Fibroblast of pulmonary artery (primary cell): Measurements from ENCODE around the gene LSAMP.
A peak's percentile ranks its signal among the peaks of the same experiment; 100 is the strongest.

Experiments used
- DNase-seq: peaks from one replicate; pipeline ENCODE4 v3.0.0-alpha.2; 2010; ENCODE audit warnings: low read depth
- H3K4me3 ChIP-seq: replicated peaks from 2 replicates; pipeline ENCODE4 v1.5.1; 2011; ENCODE audit warnings: low read depth, mild to moderate bottlenecking, control low read depth, low read length, moderate library complexity
- TF ChIP-seq, protein P1 (sequence below): IDR thresholded peaks from 2 replicates; pipeline ENCODE4 v1.5.1; 2011; ENCODE audit warnings: mild to moderate bottlenecking, control low read depth, low read length, inconsistent platforms; ENCODE audit errors: missing control alignments

The LSAMP gene

DNA sequence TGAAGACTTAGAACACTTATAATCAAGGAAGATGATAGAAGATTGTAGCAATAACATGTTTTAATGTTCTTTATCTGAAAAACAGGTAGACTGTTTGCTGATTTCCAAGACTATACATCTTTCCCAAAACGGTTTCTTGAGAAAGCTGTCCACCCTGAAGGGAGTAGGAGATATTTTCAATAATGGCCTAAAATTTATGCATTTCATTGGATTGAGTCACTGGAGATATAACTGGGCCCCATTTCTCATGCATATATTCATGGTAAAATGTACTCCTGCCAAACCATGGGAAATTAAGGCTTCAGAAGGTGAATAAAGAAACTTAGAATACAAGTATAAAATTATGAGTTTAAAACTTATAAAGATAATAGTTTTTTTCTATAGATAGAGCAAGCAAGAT lies 143.9 kb downstream of the LSAMP start:
- TF ChIP-seq, protein P1, sequence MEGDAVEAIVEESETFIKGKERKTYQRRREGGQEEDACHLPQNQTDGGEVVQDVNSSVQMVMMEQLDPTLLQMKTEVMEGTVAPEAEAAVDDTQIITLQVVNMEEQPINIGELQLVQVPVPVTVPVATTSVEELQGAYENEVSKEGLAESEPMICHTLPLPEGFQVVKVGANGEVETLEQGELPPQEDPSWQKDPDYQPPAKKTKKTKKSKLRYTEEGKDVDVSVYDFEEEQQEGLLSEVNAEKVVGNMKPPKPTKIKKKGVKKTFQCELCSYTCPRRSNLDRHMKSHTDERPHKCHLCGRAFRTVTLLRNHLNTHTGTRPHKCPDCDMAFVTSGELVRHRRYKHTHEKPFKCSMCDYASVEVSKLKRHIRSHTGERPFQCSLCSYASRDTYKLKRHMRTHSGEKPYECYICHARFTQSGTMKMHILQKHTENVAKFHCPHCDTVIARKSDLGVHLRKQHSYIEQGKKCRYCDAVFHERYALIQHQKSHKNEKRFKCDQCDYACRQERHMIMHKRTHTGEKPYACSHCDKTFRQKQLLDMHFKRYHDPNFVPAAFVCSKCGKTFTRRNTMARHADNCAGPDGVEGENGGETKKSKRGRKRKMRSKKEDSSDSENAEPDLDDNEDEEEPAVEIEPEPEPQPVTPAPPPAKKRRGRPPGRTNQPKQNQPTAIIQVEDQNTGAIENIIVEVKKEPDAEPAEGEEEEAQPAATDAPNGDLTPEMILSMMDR, result no peak
- H3K4me3 ChIP-seq, result no peak overlapping the region
- DNase-seq, result no peak

DNA sequence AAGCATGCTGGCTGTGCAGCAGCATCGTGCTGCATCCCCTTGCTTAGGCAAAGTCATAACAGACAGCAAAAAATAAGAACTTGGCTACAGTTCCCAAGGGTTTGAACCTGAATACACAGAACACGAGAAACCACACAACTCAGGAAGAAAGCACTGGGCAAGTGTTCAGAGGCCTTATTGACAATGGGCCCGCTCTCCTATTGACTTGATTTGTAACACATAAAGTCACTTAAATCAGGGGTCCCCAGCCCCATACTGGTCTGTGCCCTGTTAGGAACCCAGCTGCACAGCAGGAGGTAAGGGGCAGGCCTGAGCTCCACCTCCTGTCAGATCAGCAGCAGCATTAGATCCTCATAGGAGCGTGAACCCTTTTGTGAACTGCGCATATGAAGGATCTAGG lies 145.1 kb downstream of the LSAMP start:
- TF ChIP-seq, protein P1, result no peak
- DNase-seq, result no peak
- no peak overlapping the region for H3K4me3 ChIP-seq

DNA sequence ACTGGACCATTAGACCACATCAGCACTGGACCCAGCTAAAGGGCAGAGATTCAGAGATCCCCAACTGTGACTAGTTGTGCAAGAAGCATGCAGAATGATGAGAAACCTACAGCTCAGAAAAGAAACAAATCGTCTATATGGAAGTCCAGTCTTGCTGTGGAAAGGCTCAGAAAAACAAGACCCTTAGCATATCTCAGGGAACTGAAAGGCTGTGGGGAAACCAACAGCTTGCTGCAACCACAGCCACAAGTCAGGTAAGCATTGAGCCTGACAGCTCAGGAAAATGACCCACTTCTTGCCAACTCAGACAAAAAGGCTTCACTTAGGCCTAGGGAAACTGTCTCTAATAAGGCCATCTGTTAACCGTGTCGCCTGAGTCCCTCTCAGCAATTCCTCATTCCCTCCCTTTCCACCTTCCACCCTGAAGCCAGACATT lies 145.6 kb downstream of the LSAMP start:
- TF ChIP-seq, protein P1, result no peak
- H3K4me3 ChIP-seq, result no peak overlapping the region
- no peak for DNase-seq

DNA sequence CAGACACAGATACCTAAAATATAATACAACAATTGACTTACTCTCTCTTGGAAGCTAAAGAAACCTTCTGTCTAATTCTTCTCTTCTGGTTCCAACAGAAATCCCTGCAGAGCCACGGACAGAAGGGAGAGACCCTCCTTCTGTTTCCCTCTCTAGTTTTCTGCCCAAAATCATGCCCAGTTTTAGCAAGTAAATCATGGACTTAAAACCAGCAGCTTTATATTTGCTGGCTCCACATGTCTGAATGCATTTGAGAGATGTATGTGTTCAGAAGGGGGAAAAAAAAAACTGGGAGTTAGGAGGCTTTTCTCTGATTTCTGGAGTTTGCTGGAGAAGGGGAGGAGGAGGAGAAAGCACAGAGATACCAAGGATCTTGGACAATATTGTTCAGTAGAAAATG lies 147.1 kb downstream of the LSAMP start:
- DNase-seq, result no peak
- TF ChIP-seq, protein P1, result no peak
- H3K4me3 ChIP-seq, result no peak overlapping the region

DNA sequence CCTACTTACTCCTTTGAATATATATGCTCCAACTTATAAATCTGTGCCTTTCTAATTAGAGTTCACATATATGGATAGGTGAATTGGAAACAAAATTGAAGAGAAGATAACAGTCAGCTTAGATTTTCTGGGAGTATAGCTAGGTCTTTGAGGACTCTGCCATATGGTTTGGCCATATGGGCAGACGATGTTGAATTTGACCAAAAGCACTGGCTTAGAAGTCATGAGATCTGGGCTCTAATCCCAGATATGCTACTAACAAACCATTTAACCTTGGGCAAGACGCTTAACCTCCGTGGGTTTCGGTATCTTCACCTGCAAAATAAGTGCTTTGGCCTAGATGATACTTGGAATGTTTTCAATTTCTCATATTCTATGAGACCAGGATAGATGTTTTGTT lies 154.1 kb downstream of the LSAMP start:
- no peak overlapping the region for H3K4me3 ChIP-seq
- TF ChIP-seq, protein P1, result no peak
- no peak for DNase-seq

DNA sequence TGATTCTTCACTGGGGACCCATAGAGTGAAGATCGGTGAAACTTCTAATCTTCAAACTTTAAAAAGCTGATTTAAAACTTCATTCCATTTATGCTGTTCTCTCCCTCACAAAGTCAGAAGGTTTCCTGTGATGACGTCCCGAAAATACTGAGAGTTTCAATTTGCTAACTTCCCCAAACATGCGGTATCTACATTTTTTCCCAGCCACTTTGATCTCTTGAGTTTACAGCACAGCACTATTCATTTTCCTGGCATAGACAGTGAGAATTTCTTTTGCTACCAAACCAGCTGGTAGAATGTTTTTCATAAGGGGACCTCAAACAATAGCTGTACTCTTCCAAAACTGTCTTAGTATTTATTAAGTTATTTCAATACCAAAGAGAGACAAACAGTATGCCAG lies 156.8 kb downstream of the LSAMP start:
- peak; percentile 53 for DNase-seq
- no peak overlapping the region for H3K4me3 ChIP-seq
- TF ChIP-seq, protein P1, result no peak

DNA sequence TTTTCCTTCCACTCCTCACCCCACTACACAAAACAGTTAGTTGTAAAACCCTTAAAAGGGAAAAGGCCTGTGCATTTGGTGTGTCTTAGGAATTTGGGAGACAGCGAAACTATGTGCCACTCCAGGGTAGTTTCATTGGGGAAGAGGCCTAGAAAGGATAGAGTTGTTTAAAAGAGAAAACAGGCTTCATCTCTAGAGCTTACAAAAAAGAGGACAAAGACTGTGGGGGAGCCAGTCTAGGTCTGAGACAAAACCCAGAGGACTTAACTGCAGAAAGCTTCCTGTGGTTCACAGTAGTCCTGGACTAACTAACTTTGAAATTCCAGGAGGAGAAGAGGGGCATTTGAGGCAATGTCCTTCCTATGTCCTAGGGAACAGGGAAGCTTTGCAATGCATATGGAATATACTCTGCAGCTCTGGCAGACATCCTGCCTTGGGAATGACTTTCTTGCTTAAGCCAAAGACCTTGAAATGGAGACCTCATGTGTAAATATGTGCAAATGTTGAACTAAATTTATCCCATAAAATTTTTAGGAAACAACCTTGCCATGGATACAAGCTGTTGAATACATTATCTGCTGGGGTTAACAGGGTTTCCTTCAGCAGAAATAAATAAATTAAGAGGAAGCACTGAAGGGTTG lies 159.4 kb downstream of the LSAMP start:
- DNase-seq, result no peak
- no peak overlapping the region for H3K4me3 ChIP-seq
- TF ChIP-seq, protein P1, result no peak
